GM12878 (cell line): Measurements from ENCODE around the gene BCAR3.

Experiments
- CHD2 ChIP-seq: IDR thresholded peaks from 2 replicates; pipeline ENCODE4 v1.6.1; 2011; ENCODE audit warnings: low read depth, low read length, improper control_type of control experiment, borderline replicate concordance
- CTCF ChIP-seq, 3 experiments: IDR thresholded peaks in 2 of 3; conservative IDR thresholded peaks in 1 of 3; 2 replicates each; pipeline ENCODE4 v1.5.1; 2011; ENCODE audit warnings: low read depth in 3 of 3, low read length in 3 of 3, mild to moderate bottlenecking in 3 of 3, control low read depth in 2 of 3, moderate library complexity in 2 of 3, inconsistent platforms in 1 of 3, mixed read lengths in 1 of 3; ENCODE audit not compliant: control insufficient read depth in 2 of 3, insufficient read depth in 1 of 3; ENCODE audit errors: extremely low read depth in 1 of 3
- FOS ChIP-seq: IDR thresholded peaks from 3 replicates; pipeline ENCODE4 v1.6.1; 2011; ENCODE audit warnings: borderline replicate concordance; ENCODE audit not compliant: insufficient read length; ENCODE audit errors: extremely low read depth
- FOXM1 ChIP-seq: IDR thresholded peaks from 2 replicates; pipeline ENCODE4 v1.6.1; 2012; ENCODE audit warnings: low read depth, mild to moderate bottlenecking, inconsistent platforms, low read length, moderate library complexity
- HSF1 ChIP-seq: fragments of 150-350 bp; IDR thresholded peaks from 2 replicates; pipeline ENCODE4 v1.6.1; 2014; ENCODE audit warnings: mild to moderate bottlenecking, low read depth, low read length
- MAX ChIP-seq: IDR thresholded peaks from 2 replicates; pipeline ENCODE4 v1.6.1; 2012; ENCODE audit warnings: low read depth, low read length, improper control_type of control experiment
- NBN ChIP-seq: fragments of 450-650 bp; IDR thresholded peaks from 2 replicates; pipeline ENCODE4 v1.6.1; 2016
- POLR2A ChIP-seq: IDR thresholded peaks from 2 replicates; pipeline ENCODE4 v1.6.1; 2011; ENCODE audit warnings: low read depth, mild to moderate bottlenecking, low read length
- POLR2AphosphoS5 ChIP-seq: IDR thresholded peaks from 2 replicates; pipeline ENCODE4 v1.6.1; 2011; ENCODE audit warnings: mild to moderate bottlenecking, low read length, inconsistent platforms
- RAD21 ChIP-seq: IDR thresholded peaks from 2 replicates; pipeline ENCODE4 v1.6.1; 2011; ENCODE audit warnings: mild to moderate bottlenecking, low read depth, low read length, moderate library complexity; ENCODE audit not compliant: insufficient read depth
- SMARCA5 ChIP-seq: fragments of 450-650 bp; IDR thresholded peaks from 2 replicates; pipeline ENCODE4 v1.6.1; 2017; ENCODE audit warnings: mild to moderate bottlenecking
- TBL1XR1 ChIP-seq: IDR thresholded peaks from 2 replicates; pipeline ENCODE4 v1.6.1; 2012; ENCODE audit warnings: low read depth, low read length, improper control_type of control experiment
- YY1 ChIP-seq: IDR thresholded peaks from 2 replicates; pipeline ENCODE4 v1.6.1; 2011; ENCODE audit warnings: low read depth, mild to moderate bottlenecking, low read length

GRCh38 chr1:93614541-93614940, 67.1 kb downstream of the BCAR3 start:
- TF ChIP-seq CTCF (IDR thresholded peaks at IDR 0.05 in 2 of 3, conservative IDR thresholded peaks at IDR 0.05 in 1 of 3; ENCODE audit: control insufficient read depth in 2 of 3, extremely low read depth in 1 of 3, insufficient read depth in 1 of 3, low read depth in 3 of 3, low read length in 3 of 3) (no peak), YY1 (no peak), HSF1 (no peak), RAD21 (no peak), FOS (no peak), FOXM1 (no peak), POLR2AphosphoS5 (no peak), TBL1XR1 (no peak), NBN (no peak), CHD2 (no peak), MAX (no peak), SMARCA5 (no peak), POLR2A (no peak)
